NOMO-1 treated with dmso at 0.1 percent for 144 hours (cell line): ENCODE measurements around the gene RNF208.
"Not testable (repeated sequence)": the region's sequence is repeated elsewhere in the genome, so short reads cannot be mapped to it uniquely, and the experiment has no call there.

ENCODE experiments used
- DNase-seq: peaks from one replicate; lab custom pipeline; 2025; ENCODE audit not compliant: unreplicated experiment; lab: John Stamatoyannopoulos, UW

Gene RNF208

GRCh38 chr9:137222190-137223077, at the start of gene RNF208:
Gene RNF208, minus strand, starts transcription at chr9:137222240. Its CDS starts 1,028 bp downstream, at chr9:137221212.
- DNase-seq = no peak

GRCh38 chr9:137271696-137272076, 49.6 kb upstream of the RNF208 start:
- no peak for DNase-seq

- no peak for DNase-seq
Measured at GRCh38 chr9:137270929-137271695, 49.1 kb upstream of the RNF208 start.

GRCh38 chr9:137269231-137269772, 47.3 kb upstream of the RNF208 start:
- peak; percentile 87 for DNase-seq

GRCh38 chr9:137268538-137269201, 46.6 kb upstream of the RNF208 start:
- no peak for DNase-seq

GRCh38 chr9:137267933-137268355, 45.9 kb upstream of the RNF208 start:
- no peak for DNase-seq

GRCh38 chr9:137266585-137267453, 44.8 kb upstream of the RNF208 start:
- no peak for DNase-seq

GRCh38 chr9:137266162-137266527, 44.1 kb upstream of the RNF208 start:
- DNase-seq = no peak

- DNase-seq = no peak
Measured at GRCh38 chr9:137265496-137266161, 43.6 kb upstream of the RNF208 start.

- DNase-seq = no peak
Measured at GRCh38 chr9:137264067-137264466, 42.0 kb upstream of the RNF208 start.

GRCh38 chr9:137263506-137263905, 41.5 kb upstream of the RNF208 start:
- no peak for DNase-seq

GRCh38 chr9:137262909-137263285, 40.9 kb upstream of the RNF208 start:
- no peak for DNase-seq

GRCh38 chr9:137262173-137262908, 40.3 kb upstream of the RNF208 start:
- DNase-seq = not testable (repeated sequence)

GRCh38 chr9:137256856-137257255, 34.8 kb upstream of the RNF208 start:
- no peak for DNase-seq

GRCh38 chr9:137256362-137256761, 34.3 kb upstream of the RNF208 start:
- no peak for DNase-seq

- no peak for DNase-seq
Measured at GRCh38 chr9:137255448-137256114, 33.5 kb upstream of the RNF208 start.

- DNase-seq = peak; percentile 90
Measured at GRCh38 chr9:137254624-137255447, 32.8 kb upstream of the RNF208 start, which contains the start of gene NELFB. Gene NELFB, plus strand, starts transcription at chr9:137255327.
